Thoracic aorta (tissue), 2 donors: ENCODE measurements around the gene RCE1. TPM values are rescaled to one million over a fixed set of nuclear protein-coding genes. Genes with fewer than 3 reads are reported as not detected.

ENCODE experiments used
- ATAC-seq: fragments of 150-250 bp; one replicate; pipeline ENCODE4 v1.8.0; 2017; ENCODE audit warnings: low read depth; ENCODE audit not compliant: insufficient number of reproducible peaks, low FRiP score
- DNase-seq: peaks from one replicate; pipeline ENCODE4 v3.0.0-alpha.2; 2020; ENCODE audit warnings: low spot score
- H3K27ac ChIP-seq, 2 donors: fragments of 200-600 bp; sonication (generic); 1 replicate in 1 of 2; 2 replicates in 1 of 2; pipeline ENCODE4 v1.5.1; 2016; ENCODE audit warnings: mild to moderate bottlenecking in 2 of 2, moderate library complexity in 2 of 2
- H3K27me3 ChIP-seq: fragments of 200-600 bp; sonication (generic); replicated peaks from 2 replicates; pipeline ENCODE4 v1.6.0; 2016; ENCODE audit warnings: mild to moderate bottlenecking; ENCODE audit not compliant: insufficient read depth
- H3K36me3 ChIP-seq: fragments of 200-600 bp; sonication (generic); one replicate; pipeline ENCODE4 v1.5.1; 2016
- H3K4me1 ChIP-seq, 2 donors: fragments of 200-600 bp; sonication (generic); 1 replicate in 1 of 2; 2 replicates in 1 of 2; pipeline versions ENCODE4 v1.5.1 to v1.6.0; 2016; ENCODE audit warnings: low read depth in 2 of 2, mild to moderate bottlenecking in 1 of 2; ENCODE audit not compliant: control insufficient read depth in 1 of 2
- H3K4me3 ChIP-seq: fragments of 200-600 bp; sonication (generic); 2 replicates; pipeline ENCODE4 v1.5.1; 2016; ENCODE audit warnings: mild to moderate bottlenecking
- H3K9me3 ChIP-seq: fragments of 200-600 bp; sonication (generic); 2 replicates; pipeline ENCODE4 v1.5.1; 2016
- CTCF ChIP-seq: fragments of 200-600 bp; sonication (generic); IDR thresholded peaks from one replicate; pipeline ENCODE4 v1.5.1; 2019; ENCODE audit warnings: antibody characterized with exemption
- total RNA-seq, 2 donors: library from RNA; depleted of rRNA; stranded (reverse); fragments of >200 nt; gene quantifications; one replicate each; pipeline versions ENCODE4 v1.1.0 to v1.2.3, GENCODE V29; 2016

Gene RCE1
- total RNA-seq, 2 donors from 2014 or later, result 11.9 to 17.5 TPM

- ATAC-seq, result no peak
- H3K36me3 ChIP-seq, result peaks cover 7% of the 10 kb centered on the region
- no peak for TF ChIP-seq CTCF
- H3K27ac ChIP-seq, result no peak overlapping the region
- no peaks in the 10 kb centered on the region for H3K9me3 ChIP-seq
- no peaks in the 10 kb centered on the region for H3K27me3 ChIP-seq
- peaks cover 17 to 28% of the 10 kb centered on the region in 2 donors for H3K4me1 ChIP-seq
- no peak overlapping the region for H3K4me3 ChIP-seq
- DNase-seq, result no peak
Measured at GRCh38 chr11:66840317-66841091, 2.7 kb upstream of the RCE1 start.

DNA sequence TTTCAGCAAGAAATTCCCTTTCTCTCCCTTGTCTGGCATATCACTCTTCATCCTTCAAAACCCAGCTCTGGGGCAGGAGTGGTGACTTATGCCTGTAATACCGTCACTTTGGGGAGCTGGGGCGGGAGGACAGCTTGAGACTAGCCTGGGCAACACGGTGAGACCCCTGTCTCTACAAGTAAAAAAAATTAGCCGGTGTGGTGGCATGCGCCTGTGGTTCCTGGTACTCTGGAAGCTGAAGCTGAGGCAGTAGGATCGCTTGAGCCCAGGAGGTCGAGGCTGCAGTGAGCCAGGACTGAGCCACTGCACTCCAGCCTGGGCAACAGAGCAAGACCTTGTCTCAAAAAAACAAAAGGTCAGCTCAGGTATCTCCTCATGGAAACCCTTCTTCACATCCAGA, 1.4 kb upstream of the RCE1 start:
- Histone ChIP-seq H3K4me1 (peaks cover 17 to 28% of the 10 kb centered on the region in 2 donors), H3K36me3 (peaks cover 14% of the 10 kb centered on the region), H3K9me3 (no peaks in the 10 kb centered on the region), H3K27me3 (no peaks in the 10 kb centered on the region), H3K4me3 (peak overlapping the region; percentile 90), H3K27ac (no peak overlapping the region)
- DNase-seq, result no peak
- TF ChIP-seq CTCF, result no peak
- no peak for ATAC-seq

GRCh38 chr11:66842501-66842895, 743 bp upstream of the RCE1 start:
- Histone ChIP-seq H3K36me3 (peaks cover 16% of the 10 kb centered on the region), H3K4me3 (peak overlapping the region; percentile 90), H3K27ac (peak overlapping the region; percentile 95 to 96), H3K4me1 (peaks cover 17 to 28% of the 10 kb centered on the region in 2 donors), H3K27me3 (no peaks in the 10 kb centered on the region), H3K9me3 (no peaks in the 10 kb centered on the region)
- TF ChIP-seq CTCF, result no peak
- no peak for ATAC-seq
- DNase-seq, result no peak

GRCh38 chr11:66843776-66844495, 695 bp downstream of the RCE1 start:
- TF ChIP-seq CTCF, result no peak
- H3K36me3 ChIP-seq, result peaks cover 16% of the 10 kb centered on the region
- no peaks in the 10 kb centered on the region for H3K9me3 ChIP-seq
- peaks cover 17 to 28% of the 10 kb centered on the region in 2 donors for H3K4me1 ChIP-seq
- peak overlapping the region; percentile 90 for H3K4me3 ChIP-seq
- H3K27me3 ChIP-seq, result no peaks in the 10 kb centered on the region
- DNase-seq (no peak), ATAC-seq (no peak)
- peak overlapping the region; percentile 95 to 96 for H3K27ac ChIP-seq

GRCh38 chr11:66844496-66845142, 1.4 kb downstream of the RCE1 start:
- DNase-seq (no peak), ATAC-seq (no peak)
- Histone ChIP-seq H3K36me3 (peaks cover 16% of the 10 kb centered on the region), H3K4me3 (peak overlapping the region; percentile 90), H3K27me3 (no peaks in the 10 kb centered on the region), H3K27ac (no peak overlapping the region), H3K9me3 (no peaks in the 10 kb centered on the region), H3K4me1 (peaks cover 17 to 28% of the 10 kb centered on the region in 2 donors)
- no peak for TF ChIP-seq CTCF
